ENCODE results near the gene TEX52. TPM values are rescaled to one million over a fixed set of nuclear protein-coding genes. Genes with fewer than 3 reads are reported as not detected.

Gene TEX52
- total and polyA plus RNA-seq, 2 of the 8 experiments (the other 6 are each of a cell fraction or from before 2014, with no cell fraction given) = not detected

- H2AFZ ChIP-seq (ENCODE audit: low read length) = peak within 1 kb of the TSS; percentile 56; the same call in 1 of the 2 replicates
- 0 out of 2 replicates have a peak within 1 kb of the TSS, but pooled peaks have one; percentile 65 for H2BK15ac ChIP-seq (ENCODE audit: low read length)
- peak within 1 kb of the TSS; percentile 71 to 88 (median 86) for H3K4me3 ChIP-seq (ENCODE audit: extremely low read depth in 1 of 4, insufficient read depth in 2 of 4, low read depth in 3 of 4, low read length in 4 of 4)
- H3K27ac ChIP-seq (ENCODE audit: low read depth, low read length) = peak within 1 kb of the TSS; percentile 57; the same call in 1 of the 2 replicates
- H2BK12ac ChIP-seq (ENCODE audit: low read depth, low read length) = no peak within 1 kb of the TSS
- CTCF ChIA-PET (ENCODE audit: partially characterized antibody) = interaction anchor here (0.9 to 15.6 kb wide), 8 partner anchors 11 to 143 kb away, joined by 3 to 143 read pairs (median 4); no protein-coding TSS in a partner anchor
- H2BK20ac ChIP-seq (ENCODE audit: low read length) = no peak within 1 kb of the TSS
- H3K18ac ChIP-seq (ENCODE audit: extremely low read depth, low read length) = peak within 1 kb of the TSS; percentile 95
- 0 out of 2 replicates have a peak, but pooled peaks cover 2% of the 10 kb centered on the region for H3K79me1 ChIP-seq (ENCODE audit: low read depth, low read length)
- no peak within 1 kb of the TSS; the same call in 1 of the 2 replicates for H2AK5ac ChIP-seq (ENCODE audit: low read depth, low read length)
- H2BK5ac ChIP-seq (ENCODE audit: low read depth, low read length) = peak within 1 kb of the TSS; percentile 79; the same call in 1 of the 2 replicates
- H3K4me1 ChIP-seq (replicated peaks in 1 of 4; ENCODE audit: control insufficient read depth in 3 of 4, insufficient read depth in 4 of 4, low read length in 3 of 4) = peaks cover 0 to 3% (median 2%) of the 10 kb centered on the region in 4 experiments; a peak in 3 of 7 replicates
- peak within 1 kb of the TSS; percentile 8 for H4K91ac ChIP-seq (replicated peaks; ENCODE audit: insufficient read length, low read length)
- WGBS, 2 experiments (ENCODE audit: extremely low coverage in 1 of 2, insufficient coverage in 1 of 2, insufficient read length in 1 of 2, insufficient replicate concordance in 2 of 2, low coverage in 1 of 2, low lambda C conversion rate in 2 of 2, missing lambda C conversion rate in 1 of 2) = 1% methylated on average over 52 of the region's 83 CpGs; no CpG with 5 or more reads in 1 of the 2 experiments
- H3K79me2 ChIP-seq (ENCODE audit: control insufficient read depth in 1 of 2, insufficient read depth in 2 of 2, low read length in 2 of 2) = peaks cover 0 to 12% of the 10 kb centered on the region in 2 experiments; a peak in 3 of 4 replicates
- peak within 1 kb of the TSS in 3 of 4 experiments; percentile 68 to 78 (median 76); a peak in 6 of 7 replicates for H3K9ac ChIP-seq (replicated peaks in 1 of 4; ENCODE audit: extremely low read depth in 1 of 4, low read depth in 3 of 4, low read length in 3 of 4)
- peak within 1 kb of the TSS; percentile 85 for H3K4me2 ChIP-seq (ENCODE audit: insufficient read depth in 1 of 2, low read depth in 2 of 2, low read length in 2 of 2)
- no peak within 1 kb of the TSS for H3K4ac ChIP-seq (replicated peaks; ENCODE audit: insufficient read length, low read depth, low read length)
- no peaks in the 10 kb centered on the region for H3K9me3 ChIP-seq (ENCODE audit: insufficient read depth in 2 of 2, low read depth in 1 of 2, low read length in 1 of 2)
- POLR2A ChIA-PET (ENCODE audit: partially characterized antibody) = interaction anchor here (0.6 to 2.7 kb wide), 20 partner anchors 10 to 166 kb away, joined by 3 to 26 read pairs (median 4); partner anchors contain the start of genes FOXM1, NRIP2 and RHNO1
- H3K36me3 ChIP-seq (ENCODE audit: control insufficient read depth in 2 of 4, insufficient read depth in 4 of 4, low read length in 3 of 4) = peaks cover 8 to 27% (median 18%) of the 10 kb centered on the region in 4 experiments
- H4K8ac ChIP-seq (ENCODE audit: extremely low read depth, insufficient read depth, low read length) = peak within 1 kb of the TSS; percentile 83
- DNase-seq (ENCODE audit: low read depth in 1 of 2, low spot score in 2 of 2) (peak; percentile 78 to 98), FAIRE-seq (no peak)
- H3K23me2 ChIP-seq (ENCODE audit: low read depth, low read length) = no peaks in the 10 kb centered on the region; the same call in 1 of the 2 replicates
- H4K5ac ChIP-seq (ENCODE audit: insufficient read length, low read depth, low read length) = peak within 1 kb of the TSS; percentile 73
- H3K56ac ChIP-seq (replicated peaks; ENCODE audit: insufficient read length, low read depth, low read length) = peak within 1 kb of the TSS; percentile 82
- H3K27me3 ChIP-seq (replicated peaks in 1 of 4; ENCODE audit: control insufficient read depth in 3 of 4, extremely low read depth in 1 of 4, insufficient read depth in 3 of 4, low read length in 3 of 4) = no peaks in the 10 kb centered on the region
- H3K14ac ChIP-seq (ENCODE audit: insufficient read length) = no peak within 1 kb of the TSS
- peak within 1 kb of the TSS; percentile 3 for H3K23ac ChIP-seq (ENCODE audit: insufficient read length)
- peaks cover 0 to 3% of the 10 kb centered on the region in 2 experiments for H4K20me1 ChIP-seq (replicated peaks in 1 of 2; ENCODE audit: control insufficient read depth in 1 of 2, insufficient read depth in 2 of 2, low read length in 2 of 2)
- no peak within 1 kb of the TSS for H2BK120ac ChIP-seq (replicated peaks; ENCODE audit: low read depth, low read length)
- TF ChIP-seq TEAD4 (IDR thresholded peaks at IDR 0.05; ENCODE audit: low read depth, low read length) (peak; percentile 69; the same call in 1 of the 2 replicates), NANOG (IDR thresholded peaks at IDR 0.05; ENCODE audit: insufficient read depth, low read depth, low read length, poor library complexity, severe bottlenecking) (no peak), USF2 (IDR thresholded peaks at IDR 0.05; ENCODE audit: low read length) (no peak), RXRA (IDR thresholded peaks at IDR 0.05; ENCODE audit: insufficient read depth, low read depth, low read length) (no peak), NRF1 (IDR thresholded peaks at IDR 0.05; ENCODE audit: low read depth, low read length) (peak; percentile 69), HDAC2 (IDR thresholded peaks at IDR 0.05; ENCODE audit: borderline replicate concordance in 1 of 2, low read depth in 2 of 2, low read length in 2 of 2) (peak; percentile 48 to 84; a peak in 2 of 4 replicates), ASH2L (IDR thresholded peaks at IDR 0.05; ENCODE audit: low read length) (peak; percentile 68), KDM4A (IDR thresholded peaks at IDR 0.05; ENCODE audit: low read depth, low read length, severe bottlenecking) (peak; percentile 75), POLR2A (IDR thresholded peaks at IDR 0.05; ENCODE audit: control extremely low read depth in 1 of 2, low read depth in 2 of 2, low read length in 2 of 2) (peak in 1 of 2 experiments; percentile 74; a peak in 2 of 3 replicates)
Observed at GRCh38 chr12:2890388-2891239, 33.8 kb upstream of the TEX52 start, which contains the start of gene TULP3. Gene TULP3 (plus strand): TSS chr12:2890891. CDS start chr12:2890948, 57 bp downstream.
